Ishikawa (cell line): ENCODE measurements around the gene CTSK.

Experiments used
- CEBPB ChIP-seq: IDR thresholded peaks from 2 replicates; pipeline ENCODE4 v1.6.1; 2012
- EGR1 ChIP-seq: IDR thresholded peaks from 2 replicates; pipeline ENCODE4 v1.6.1; 2012
- EP300 ChIP-seq: IDR thresholded peaks from 2 replicates; pipeline ENCODE4 v1.6.1; 2012; ENCODE audit warnings: borderline replicate concordance
- FOXM1 ChIP-seq: IDR thresholded peaks from 2 replicates; pipeline ENCODE4 v1.6.1; 2012; ENCODE audit warnings: low read depth, borderline replicate concordance
- MAX ChIP-seq: IDR thresholded peaks from 2 replicates; pipeline ENCODE4 v1.6.1; 2012
- RAD21 ChIP-seq: IDR thresholded peaks from 2 replicates; pipeline ENCODE4 v1.6.1; 2012; ENCODE audit warnings: low read depth
- TAF1 ChIP-seq: IDR thresholded peaks from 2 replicates; pipeline ENCODE4 v1.6.1; 2012; ENCODE audit warnings: low read depth, mild to moderate bottlenecking
- TCF12 ChIP-seq: IDR thresholded peaks from 2 replicates; pipeline ENCODE4 v1.6.1; 2012; ENCODE audit warnings: low read depth
- YY1 ChIP-seq: IDR thresholded peaks from 2 replicates; pipeline ENCODE4 v1.6.1; 2012; ENCODE audit warnings: low read depth
- ZBTB7A ChIP-seq: IDR thresholded peaks from 2 replicates; pipeline ENCODE4 v1.6.1; 2012; ENCODE audit warnings: low read depth

- no peak for TF ChIP-seq CEBPB
- no peak for TF ChIP-seq ZBTB7A
- TF ChIP-seq TAF1 = no peak
- no peak for TF ChIP-seq EGR1
- no peak for TF ChIP-seq FOXM1
- TF ChIP-seq MAX = no peak
- no peak for TF ChIP-seq TCF12
- TF ChIP-seq RAD21 = no peak
- TF ChIP-seq EP300 = no peak
- TF ChIP-seq YY1 = no peak
Measured at GRCh38 chr1:150791585-150791984, 16.5 kb downstream of the CTSK start.
